Measurements from ENCODE around the gene LOXHD1.

Gene LOXHD1

GRCh38 chr18:46574000-46574742 lies 82.8 kb downstream of the LOXHD1 start:
- no peak for DNase-seq

- DNase-seq = no peak
These were observed 83.9 kb downstream of the LOXHD1 start for GRCh38 chr18:46573156-46573555.

- DNase-seq = no peak
These were observed 85.3 kb downstream of the LOXHD1 start for GRCh38 chr18:46571756-46572155.

- no peak for DNase-seq
These were observed 86.4 kb downstream of the LOXHD1 start for GRCh38 chr18:46570666-46571065.

- no peak for DNase-seq
These were observed 86.9 kb downstream of the LOXHD1 start for GRCh38 chr18:46570134-46570533.

GRCh38 chr18:46569211-46569610 lies 87.8 kb downstream of the LOXHD1 start:
- DNase-seq = no peak

GRCh38 chr18:46567196-46567595 lies 89.8 kb downstream of the LOXHD1 start:
- no peak for DNase-seq

- no peak for DNase-seq
These were observed 90.9 kb downstream of the LOXHD1 start for GRCh38 chr18:46566111-46566510.

GRCh38 chr18:46565256-46565655 lies 91.8 kb downstream of the LOXHD1 start:
- DNase-seq = no peak

GRCh38 chr18:46563317-46563716 lies 93.7 kb downstream of the LOXHD1 start:
- no peak for DNase-seq

- DNase-seq = no peak
These were observed 94.3 kb downstream of the LOXHD1 start for GRCh38 chr18:46562674-46563192.

- no peak for DNase-seq
These were observed 96.4 kb downstream of the LOXHD1 start for GRCh38 chr18:46560671-46561045.

GRCh38 chr18:46559946-46560670 lies 96.9 kb downstream of the LOXHD1 start:
- DNase-seq = no peak

GRCh38 chr18:46559296-46559695 lies 97.7 kb downstream of the LOXHD1 start:
- no peak for DNase-seq

GRCh38 chr18:46556590-46557206 lies 100.3 kb downstream of the LOXHD1 start:
- no peak for DNase-seq

- no peak for DNase-seq
These were observed 101.3 kb downstream of the LOXHD1 start for GRCh38 chr18:46555724-46556123.

GRCh38 chr18:46555213-46555612 lies 101.8 kb downstream of the LOXHD1 start:
- DNase-seq = no peak

- no peak for DNase-seq
These were observed 102.5 kb downstream of the LOXHD1 start for GRCh38 chr18:46554406-46555080.

- DNase-seq = no peak
These were observed 106.4 kb downstream of the LOXHD1 start for GRCh38 chr18:46550609-46551008.

- DNase-seq = no peak
These were observed 109.5 kb downstream of the LOXHD1 start for GRCh38 chr18:46547520-46547919.

GRCh38 chr18:46546111-46546640 lies 110.8 kb downstream of the LOXHD1 start:
- DNase-seq = no peak

- DNase-seq = no peak
These were observed 114.5 kb downstream of the LOXHD1 start for GRCh38 chr18:46542545-46542944.

- DNase-seq = no peak
These were observed 115.3 kb downstream of the LOXHD1 start for GRCh38 chr18:46541626-46542189.
